Liver (tissue), 9 donors: ENCODE data around the gene SNX5. TPM values are rescaled to one million over a fixed set of nuclear protein-coding genes. Genes with fewer than 3 reads are reported as not detected.

Experiments
- DNase-seq: peaks from one replicate; pipeline ENCODE4 v3.0.0-alpha.2; 2017; ENCODE audit warnings: low spot score
- H3K27ac ChIP-seq, 2 donors: one replicate each; pipeline ENCODE4 v1.7.0; 2013; ENCODE audit warnings: inconsistent platforms in 2 of 2, low read length in 2 of 2, control low read depth in 1 of 2, low read depth in 1 of 2, mild to moderate bottlenecking in 1 of 2
- H3K27me3 ChIP-seq, 4 donors: one replicate each; pipeline versions ENCODE4 v1.6.1 to v1.7.0; 2013; ENCODE audit warnings: low read length in 3 of 4, inconsistent platforms in 1 of 4, mild to moderate bottlenecking in 1 of 4, moderate library complexity in 1 of 4; ENCODE audit not compliant: control insufficient read depth in 4 of 4, insufficient read depth in 4 of 4
- H3K36me3 ChIP-seq, 4 donors: one replicate each; pipeline versions ENCODE4 v1.6.1 to v1.7.0; 2013; ENCODE audit warnings: low read length in 3 of 4, mild to moderate bottlenecking in 3 of 4, low read depth in 1 of 4, moderate library complexity in 1 of 4; ENCODE audit not compliant: control insufficient read depth in 4 of 4, insufficient read depth in 3 of 4
- H3K4me1 ChIP-seq, 4 donors: one replicate each; pipeline versions ENCODE4 v1.6.1 to v1.7.0; 2013; ENCODE audit warnings: low read length in 3 of 4, mild to moderate bottlenecking in 3 of 4, moderate library complexity in 1 of 4; ENCODE audit not compliant: control insufficient read depth in 4 of 4, insufficient read depth in 4 of 4
- H3K4me3 ChIP-seq, 3 donors: one replicate each; pipeline versions ENCODE4 v1.6.1 to v1.7.0; 2013; ENCODE audit warnings: low read length in 3 of 3, control low read depth in 1 of 3, low read depth in 1 of 3, mild to moderate bottlenecking in 1 of 3
- H3K9ac ChIP-seq, 2 donors: one replicate each; pipeline ENCODE4 v1.7.0; 2013; ENCODE audit warnings: low read length in 2 of 2, mild to moderate bottlenecking in 2 of 2, moderate library complexity in 2 of 2, control low read depth in 1 of 2, low read depth in 1 of 2
- H3K9me3 ChIP-seq, 4 donors: one replicate each; pipeline versions ENCODE4 v1.6.1 to v1.7.0; 2013; ENCODE audit warnings: low read length in 3 of 4; ENCODE audit not compliant: control insufficient read depth in 4 of 4
- ATF3 ChIP-seq: IDR thresholded peaks from 2 replicates; pipeline ENCODE4 v1.6.1; 2016; ENCODE audit warnings: antibody characterized with exemption
- EGR1 ChIP-seq, 2 donors: IDR thresholded peaks; 2 replicates each; pipeline ENCODE4 v1.6.1; 2016 to 2018; ENCODE audit warnings: antibody characterized with exemption in 2 of 2, low read depth in 2 of 2
- FOXA1 ChIP-seq: IDR thresholded peaks from 2 replicates; pipeline ENCODE4 v1.6.1; 2016; ENCODE audit warnings: antibody characterized with exemption
- FOXA2 ChIP-seq: IDR thresholded peaks from 2 replicates; pipeline ENCODE4 v1.6.1; 2016; ENCODE audit warnings: antibody characterized with exemption
- GABPA ChIP-seq, 2 donors: IDR thresholded peaks in 1 of 2; conservative IDR thresholded peaks in 1 of 2; 2 replicates each; pipeline ENCODE4 v1.6.1; 2016; ENCODE audit warnings: antibody characterized with exemption in 2 of 2, mild to moderate bottlenecking in 1 of 2, moderate library complexity in 1 of 2
- HNF4A ChIP-seq, 2 donors: conservative IDR thresholded peaks; 2 replicates each; pipeline ENCODE4 v1.6.1; 2016; ENCODE audit warnings: antibody characterized with exemption in 2 of 2, mild to moderate bottlenecking in 2 of 2
- HNF4G ChIP-seq: IDR thresholded peaks from 2 replicates; pipeline ENCODE4 v1.6.1; 2016; ENCODE audit warnings: antibody characterized with exemption
- JUND ChIP-seq, 2 donors: IDR thresholded peaks; 2 replicates each; pipeline ENCODE4 v1.6.1; 2016; ENCODE audit warnings: antibody characterized with exemption in 2 of 2
- MAX ChIP-seq: IDR thresholded peaks from 2 replicates; pipeline ENCODE4 v1.6.1; 2016; ENCODE audit warnings: antibody characterized with exemption
- NR2F2 ChIP-seq: IDR thresholded peaks from 2 replicates; pipeline ENCODE4 v1.6.1; 2016; ENCODE audit warnings: antibody characterized with exemption
- REST ChIP-seq: IDR thresholded peaks from 2 replicates; pipeline ENCODE4 v1.6.1; 2016; ENCODE audit warnings: antibody characterized with exemption, mild to moderate bottlenecking
- SP1 ChIP-seq: IDR thresholded peaks from 2 replicates; pipeline ENCODE4 v1.6.1; 2018; ENCODE audit warnings: antibody characterized with exemption, mild to moderate bottlenecking
- TAF1 ChIP-seq: conservative IDR thresholded peaks from 2 replicates; pipeline ENCODE4 v1.6.1; 2016; ENCODE audit warnings: antibody characterized with exemption, mild to moderate bottlenecking
- YY1 ChIP-seq: IDR thresholded peaks from 2 replicates; pipeline ENCODE4 v1.6.1; 2016; ENCODE audit warnings: antibody characterized with exemption, mild to moderate bottlenecking
- ZBTB33 ChIP-seq: IDR thresholded peaks from 2 replicates; pipeline ENCODE4 v1.6.1; 2016; ENCODE audit warnings: antibody characterized with exemption
- WGBS: extraction: QIAGEN DNeasy Blood & Tissue Kit; methylation state at CpG from one replicate; pipeline ENCODE4 v1.1.7; 2013; 5-methylcytosine and 5-hydroxymethylcytosine counted together
- polyA plus RNA-seq, 2 donors: library from polyadenylated mRNA; stranded (reverse) in 1 of 2; unstranded in 1 of 2; fragments of 200-250 nt in 1 of 2; fragments of >200 nt in 1 of 2; fragmentation: Nextera tagmentation in 1 of 2; extraction: Ambion mirVana in 1 of 2; gene quantifications; one replicate each; pipeline versions ENCODE4 v1.2.1 to v1.2.3, GENCODE V29; 2013 to 2015
- total RNA-seq, 2 donors: library from RNA; depleted of rRNA; stranded (reverse); fragments of >200 nt; gene quantifications; one replicate each; pipeline ENCODE4 v1.2.3, GENCODE V29; 2014
- donor health status: healthy.
- donor health status: healthy.
- donor health status: healthy.
- donor health status: healthy.
- donor health status: healthy.

SNX5 gene
- total and polyA plus RNA-seq, 4 donors: 32.8 to 77.8 (median 46.2) TPM

GRCh38 chr20:17905544-17905943, 63.0 kb downstream of the SNX5 start:
- Histone ChIP-seq H3K9ac (no peak overlapping the region), H3K27me3 (no peaks in the 10 kb centered on the region), H3K36me3 (no peaks in the 10 kb centered on the region), H3K9me3 (no peaks in the 10 kb centered on the region), H3K27ac (no peak overlapping the region), H3K4me3 (no peak overlapping the region), H3K4me1 (peaks cover 2 to 7% (median 4%) of the 10 kb centered on the region in 4 donors)
- TF ChIP-seq GABPA (IDR thresholded peaks at IDR 0.05 in 1 of 2, conservative IDR thresholded peaks at IDR 0.05 in 1 of 2) (no peak), ZBTB33 (no peak), HNF4A (conservative IDR thresholded peaks at IDR 0.05) (no peak), MAX (no peak), YY1 (no peak), JUND (IDR thresholded peaks at IDR 0.05) (no peak), HNF4G (no peak), NR2F2 (no peak), EGR1 (IDR thresholded peaks at IDR 0.05; ENCODE audit: low read depth in 2 of 2) (no peak), FOXA2 (no peak), SP1 (no peak), FOXA1 (no peak), TAF1 (no peak), REST (no peak), ATF3 (no peak)
- WGBS: 91% methylated on average over 7 of the region's 7 CpGs
- no peak for DNase-seq

- DNase-seq: no peak
- no peaks in the 10 kb centered on the region for H3K4me1 ChIP-seq
- WGBS: 60% methylated on average over 3 of the region's 3 CpGs
- H3K9ac ChIP-seq: no peak overlapping the region
- H3K9me3 ChIP-seq: no peaks in the 10 kb centered on the region
- H3K4me3 ChIP-seq: no peak overlapping the region
- no peak overlapping the region for H3K27ac ChIP-seq
- H3K36me3 ChIP-seq: no peaks in the 10 kb centered on the region
- no peak for TF ChIP-seq ZBTB33
- no peaks in the 10 kb centered on the region for H3K27me3 ChIP-seq
These were observed 64.6 kb downstream of the SNX5 start for GRCh38 chr20:17904027-17904426.
